Measurements from ENCODE around the gene PDE1C.

PDE1C gene

GRCh38 chr7:31918706-31919393 is 151.4 kb downstream of the PDE1C start:
- Histone ChIP-seq H3K36me3 (ENCODE audit: insufficient read depth, low read length) (no peaks in the 10 kb centered on the region), H3K4me2 (ENCODE audit: low read depth, low read length, poor library complexity, severe bottlenecking) (no peak overlapping the region), H3K4me1 (ENCODE audit: insufficient read depth, low read length, poor library complexity, severe bottlenecking) (no peaks in the 10 kb centered on the region), H4K20me1 (ENCODE audit: insufficient read depth, low read length, poor library complexity, severe bottlenecking) (no peaks in the 10 kb centered on the region), H3F3A (ENCODE audit: low read depth) (no peaks in the 10 kb centered on the region), H3K9me2 (replicated peaks; ENCODE audit: low read depth, low read length) (no peaks in the 10 kb centered on the region), H2AFZ (ENCODE audit: low read length) (no peak overlapping the region), H3K9ac (ENCODE audit: low read depth, low read length, poor library complexity, severe bottlenecking) (no peak overlapping the region), H3K79me2 (ENCODE audit: insufficient read depth, low read length) (no peaks in the 10 kb centered on the region), H3K27me3 (ENCODE audit: insufficient read depth, low read length, poor library complexity, severe bottlenecking) (no peaks in the 10 kb centered on the region), H3K9me3 (ENCODE audit: insufficient read depth, low read depth, low read length) (no peaks in the 10 kb centered on the region), H3K4me3 (ENCODE audit: low read length, poor library complexity, severe bottlenecking) (no peak overlapping the region)
- TF ChIP-seq CTCF (conservative IDR thresholded peaks at IDR 0.05; ENCODE audit: low read length), result no peak
- TF ChIP-seq EZH2phosphoT487 (IDR thresholded peaks at IDR 0.05; ENCODE audit: borderline replicate concordance), result no peak

GRCh38 chr7:31917256-31917655 is 153.0 kb downstream of the PDE1C start:
- Histone ChIP-seq H3K79me2 (ENCODE audit: insufficient read depth, low read length) (no peaks in the 10 kb centered on the region), H3K4me3 (ENCODE audit: low read length, poor library complexity, severe bottlenecking) (no peak overlapping the region), H4K20me1 (ENCODE audit: insufficient read depth, low read length, poor library complexity, severe bottlenecking) (no peaks in the 10 kb centered on the region), H3K9me3 (ENCODE audit: insufficient read depth, low read depth, low read length) (no peaks in the 10 kb centered on the region), H3K9ac (ENCODE audit: low read depth, low read length, poor library complexity, severe bottlenecking) (no peak overlapping the region), H3K4me1 (ENCODE audit: insufficient read depth, low read length, poor library complexity, severe bottlenecking) (no peaks in the 10 kb centered on the region), H3K9me2 (replicated peaks; ENCODE audit: low read depth, low read length) (no peaks in the 10 kb centered on the region), H2AFZ (ENCODE audit: low read length) (no peak overlapping the region), H3K4me2 (ENCODE audit: low read depth, low read length, poor library complexity, severe bottlenecking) (no peak overlapping the region), H3K36me3 (ENCODE audit: insufficient read depth, low read length) (no peaks in the 10 kb centered on the region), H3K27me3 (ENCODE audit: insufficient read depth, low read length, poor library complexity, severe bottlenecking) (no peaks in the 10 kb centered on the region), H3F3A (ENCODE audit: low read depth) (no peaks in the 10 kb centered on the region)
- TF ChIP-seq EZH2phosphoT487 (IDR thresholded peaks at IDR 0.05; ENCODE audit: borderline replicate concordance), result no peak
- no peak for TF ChIP-seq CTCF (conservative IDR thresholded peaks at IDR 0.05; ENCODE audit: low read length)

- Histone ChIP-seq H3K36me3 (ENCODE audit: insufficient read depth, low read length) (no peaks in the 10 kb centered on the region), H3K79me2 (ENCODE audit: insufficient read depth, low read length) (no peaks in the 10 kb centered on the region), H2AFZ (ENCODE audit: low read length) (no peak overlapping the region), H3F3A (ENCODE audit: low read depth) (no peaks in the 10 kb centered on the region), H3K4me1 (ENCODE audit: insufficient read depth, low read length, poor library complexity, severe bottlenecking) (no peaks in the 10 kb centered on the region), H3K9me3 (ENCODE audit: insufficient read depth, low read depth, low read length) (no peaks in the 10 kb centered on the region), H4K20me1 (ENCODE audit: insufficient read depth, low read length, poor library complexity, severe bottlenecking) (no peaks in the 10 kb centered on the region), H3K9ac (ENCODE audit: low read depth, low read length, poor library complexity, severe bottlenecking) (no peak overlapping the region), H3K4me2 (ENCODE audit: low read depth, low read length, poor library complexity, severe bottlenecking) (no peak overlapping the region), H3K27me3 (ENCODE audit: insufficient read depth, low read length, poor library complexity, severe bottlenecking) (no peaks in the 10 kb centered on the region), H3K4me3 (ENCODE audit: low read length, poor library complexity, severe bottlenecking) (no peak overlapping the region), H3K9me2 (replicated peaks; ENCODE audit: low read depth, low read length) (no peaks in the 10 kb centered on the region)
- no peak for TF ChIP-seq CTCF (conservative IDR thresholded peaks at IDR 0.05; ENCODE audit: low read length)
- no peak for TF ChIP-seq EZH2phosphoT487 (IDR thresholded peaks at IDR 0.05; ENCODE audit: borderline replicate concordance)
Measured at GRCh38 chr7:31910191-31910590, 160.0 kb downstream of the PDE1C start.
